ENCODE measurements around the gene CAV2. TPM values are rescaled to one million over a fixed set of nuclear protein-coding genes. Genes with fewer than 3 reads are reported as not detected.

Gene CAV2
- total RNA-seq, 1 donor from 2014 or later: 94.1 TPM

- TF ChIP-seq, protein P1, sequence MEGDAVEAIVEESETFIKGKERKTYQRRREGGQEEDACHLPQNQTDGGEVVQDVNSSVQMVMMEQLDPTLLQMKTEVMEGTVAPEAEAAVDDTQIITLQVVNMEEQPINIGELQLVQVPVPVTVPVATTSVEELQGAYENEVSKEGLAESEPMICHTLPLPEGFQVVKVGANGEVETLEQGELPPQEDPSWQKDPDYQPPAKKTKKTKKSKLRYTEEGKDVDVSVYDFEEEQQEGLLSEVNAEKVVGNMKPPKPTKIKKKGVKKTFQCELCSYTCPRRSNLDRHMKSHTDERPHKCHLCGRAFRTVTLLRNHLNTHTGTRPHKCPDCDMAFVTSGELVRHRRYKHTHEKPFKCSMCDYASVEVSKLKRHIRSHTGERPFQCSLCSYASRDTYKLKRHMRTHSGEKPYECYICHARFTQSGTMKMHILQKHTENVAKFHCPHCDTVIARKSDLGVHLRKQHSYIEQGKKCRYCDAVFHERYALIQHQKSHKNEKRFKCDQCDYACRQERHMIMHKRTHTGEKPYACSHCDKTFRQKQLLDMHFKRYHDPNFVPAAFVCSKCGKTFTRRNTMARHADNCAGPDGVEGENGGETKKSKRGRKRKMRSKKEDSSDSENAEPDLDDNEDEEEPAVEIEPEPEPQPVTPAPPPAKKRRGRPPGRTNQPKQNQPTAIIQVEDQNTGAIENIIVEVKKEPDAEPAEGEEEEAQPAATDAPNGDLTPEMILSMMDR (conservative IDR thresholded peaks at IDR 0.05; ENCODE audit: low read depth, low read length): no peak
These were observed 21.6 kb downstream of the CAV2 start for GRCh38 chr7:116521046-116521664.

GRCh38 chr7:116522247-116522646 is 22.7 kb downstream of the CAV2 start:
- H3K4me3 ChIP-seq (ENCODE audit: low read depth, low read length): no peak overlapping the region
- TF ChIP-seq, protein P1 (conservative IDR thresholded peaks at IDR 0.05; ENCODE audit: low read depth, low read length): no peak
- DNase-seq (ENCODE audit: low read depth): peak; percentile 98

More at GRCh38 chr7:116521046-116521664, 21.6 kb downstream of the CAV2 start:
- no peak overlapping the region for H3K4me3 ChIP-seq (ENCODE audit: low read depth, low read length)
- no peak for DNase-seq (ENCODE audit: low read depth)

- peak overlapping the region; percentile 88 for H3K4me3 ChIP-seq (ENCODE audit: low read depth, low read length)
- TF ChIP-seq, protein P1 (conservative IDR thresholded peaks at IDR 0.05; ENCODE audit: low read depth, low read length): no peak
- DNase-seq (ENCODE audit: low read depth): no peak
These were observed 24.7 kb downstream of the CAV2 start for GRCh38 chr7:116524221-116524608.

DNA sequence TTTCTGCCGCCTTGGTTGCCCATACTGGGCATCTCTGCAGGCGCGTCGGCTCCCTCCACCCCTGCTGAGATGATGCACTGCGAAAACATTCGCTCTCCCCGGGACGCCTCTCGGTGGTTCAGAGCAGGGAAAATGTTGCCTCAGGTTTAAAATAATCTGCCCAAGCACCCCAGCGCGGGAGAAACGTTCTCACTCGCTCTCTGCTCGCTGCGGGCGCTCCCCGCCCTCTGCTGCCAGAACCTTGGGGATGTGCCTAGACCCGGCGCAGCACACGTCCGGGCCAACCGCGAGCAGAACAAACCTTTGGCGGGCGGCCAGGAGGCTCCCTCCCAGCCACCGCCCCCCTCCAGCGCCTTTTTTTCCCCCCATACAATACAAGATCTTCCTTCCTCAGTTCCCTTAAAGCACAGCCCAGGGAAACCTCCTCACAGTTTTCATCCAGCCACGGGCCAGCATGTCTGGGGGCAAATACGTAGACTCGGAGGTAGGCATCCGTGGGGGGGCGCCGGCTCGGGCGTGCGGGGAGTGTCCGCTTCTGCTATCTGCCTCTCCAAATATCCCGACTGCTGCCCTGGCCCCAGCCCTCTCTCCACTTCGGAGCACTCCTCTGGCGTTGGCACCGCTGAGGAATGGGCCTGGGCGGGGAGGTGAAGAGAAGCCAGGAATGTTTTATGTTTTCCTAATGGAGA is 25.2 kb downstream of the CAV2 start, which contains the start of gene CAV1:
Gene CAV1 (plus strand): TSS at position 428 of the 689 bp plus-strand sequence. CDS start 27 bp downstream, at position 455.
- peak within 1 kb of the TSS; percentile 88 for H3K4me3 ChIP-seq (ENCODE audit: low read depth, low read length)
- DNase-seq (ENCODE audit: low read depth): no peak
- TF ChIP-seq, protein P1 (conservative IDR thresholded peaks at IDR 0.05; ENCODE audit: low read depth, low read length): peak; percentile 13

DNA sequence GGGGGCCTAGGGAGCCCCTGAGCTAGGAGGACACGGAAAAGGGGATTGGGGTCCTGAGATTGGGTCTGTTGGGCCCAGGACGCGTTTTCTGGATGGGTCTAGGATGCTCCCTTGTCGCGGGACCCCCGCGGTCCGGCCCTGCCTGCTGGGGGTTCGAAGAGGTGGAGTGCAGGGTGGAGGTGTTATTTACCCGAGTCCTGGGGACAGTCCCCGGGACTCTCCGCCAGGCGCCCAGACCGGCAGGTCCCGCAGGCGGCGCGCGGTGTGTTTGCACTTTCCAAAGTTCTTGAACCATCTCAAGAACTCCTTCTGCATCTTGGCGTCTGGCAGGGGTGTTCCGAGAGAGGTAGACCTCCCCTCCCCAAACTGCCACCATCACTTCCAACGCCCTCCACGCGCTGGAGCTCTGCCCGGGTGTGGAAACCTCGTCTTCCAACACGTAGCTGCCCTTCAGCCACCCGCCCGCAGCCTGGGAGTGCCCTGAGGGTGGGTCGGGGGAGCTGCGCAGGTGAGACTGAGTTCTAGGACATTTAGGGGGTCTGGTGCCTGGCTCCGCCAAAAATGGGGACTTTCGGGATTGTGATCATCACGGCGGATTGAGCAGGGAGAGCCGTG is 25.9 kb downstream of the CAV2 start:
- TF ChIP-seq, protein P1 (conservative IDR thresholded peaks at IDR 0.05; ENCODE audit: low read depth, low read length): no peak
- no peak for DNase-seq (ENCODE audit: low read depth)
- peak overlapping the region; percentile 88 for H3K4me3 ChIP-seq (ENCODE audit: low read depth, low read length)

DNA sequence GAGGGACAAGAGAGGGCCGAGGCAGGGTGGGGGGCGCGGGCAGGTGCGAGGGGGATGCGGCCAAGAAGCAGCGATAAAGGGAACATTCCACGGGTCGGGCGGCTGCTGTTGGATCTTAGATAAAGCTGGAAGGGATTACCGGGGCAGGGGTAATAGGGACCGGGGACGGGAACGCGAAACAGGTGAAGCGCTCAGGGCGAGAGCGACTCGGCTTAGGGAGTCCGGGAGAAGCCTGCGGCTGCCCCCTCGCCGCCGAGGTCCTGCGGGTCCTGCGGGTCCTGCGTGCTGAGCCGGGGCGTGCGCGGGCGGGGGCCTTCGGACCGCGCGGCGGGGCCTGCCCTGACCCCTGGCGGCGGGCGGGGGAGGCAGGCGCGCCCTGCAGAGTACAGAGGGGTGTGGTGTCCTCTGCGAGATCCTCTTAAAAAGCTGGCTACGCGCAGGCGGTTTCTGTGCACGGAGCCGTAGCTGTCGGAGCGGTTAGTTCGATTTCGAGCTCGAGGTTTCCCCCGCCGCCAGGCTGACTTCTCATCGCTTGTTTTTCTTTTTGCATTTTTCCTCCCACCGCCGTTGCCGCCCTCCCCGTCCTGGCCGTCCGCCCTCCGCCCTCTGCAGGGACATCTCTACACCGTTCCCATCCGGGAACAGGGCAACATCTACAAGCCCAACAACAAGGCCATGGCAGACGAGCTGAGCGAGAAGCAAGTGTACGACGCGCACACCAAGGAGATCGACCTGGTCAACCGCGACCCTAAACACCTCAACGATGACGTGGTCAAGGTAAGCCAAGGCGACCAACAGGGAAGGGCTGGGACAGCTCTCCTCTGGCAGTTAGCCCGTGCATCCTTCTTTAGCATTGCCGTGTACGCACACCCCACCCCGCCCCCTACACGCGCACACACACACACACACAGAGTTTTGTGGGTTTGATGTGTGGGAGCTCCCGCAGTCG is 26.6 kb downstream of the CAV2 start:
- peak overlapping the region; percentile 88 for H3K4me3 ChIP-seq (ENCODE audit: low read depth, low read length)
- TF ChIP-seq, protein P1 (conservative IDR thresholded peaks at IDR 0.05; ENCODE audit: low read depth, low read length): peak; percentile 50
- DNase-seq (ENCODE audit: low read depth): no peak

All from epithelial cell of proximal tubule (primary cell).